GM08714 (cell line): ENCODE results near the gene PRXL2A.
"Not testable (repeated sequence)": the region's sequence is repeated elsewhere in the genome, so short reads cannot be mapped to it uniquely, and the experiment has no call there.

Source experiments
- H3K4me3 ChIP-seq: fragments of 200-500 bp; sonication (Bioruptor generic); 2 replicates; pipeline ENCODE4 v1.5.1; 2014; ENCODE audit warnings: mild to moderate bottlenecking, low read length, inconsistent platforms
- ZNF274 ChIP-seq: IDR thresholded peaks from 2 replicates; pipeline ENCODE4 v1.6.1; 2012; ENCODE audit warnings: mild to moderate bottlenecking, low read depth, low read length

The PRXL2A gene

GRCh38 chr10:80474597-80474910 is 66.2 kb downstream of the PRXL2A start:
- no peak overlapping the region for H3K4me3 ChIP-seq
- no peak for TF ChIP-seq ZNF274

GRCh38 chr10:80474941-80475340 is 66.6 kb downstream of the PRXL2A start:
- no peak overlapping the region for H3K4me3 ChIP-seq
- no peak for TF ChIP-seq ZNF274

GRCh38 chr10:80475641-80476040 is 67.3 kb downstream of the PRXL2A start:
- not testable (repeated sequence) for H3K4me3 ChIP-seq

- no peak overlapping the region for H3K4me3 ChIP-seq
- TF ChIP-seq ZNF274: no peak
These were observed 68.3 kb downstream of the PRXL2A start for GRCh38 chr10:80476685-80477084.

- no peak for TF ChIP-seq ZNF274
- H3K4me3 ChIP-seq: no peak overlapping the region
These were observed 69.5 kb downstream of the PRXL2A start for GRCh38 chr10:80477813-80478212.

GRCh38 chr10:80480373-80480772 is 72.0 kb downstream of the PRXL2A start:
- H3K4me3 ChIP-seq: not testable (repeated sequence)

- no peak overlapping the region for H3K4me3 ChIP-seq
- no peak for TF ChIP-seq ZNF274
These were observed 72.5 kb downstream of the PRXL2A start for GRCh38 chr10:80480852-80481251.

GRCh38 chr10:80484243-80484642 is 75.9 kb downstream of the PRXL2A start:
- no peak overlapping the region for H3K4me3 ChIP-seq
- TF ChIP-seq ZNF274: no peak

- TF ChIP-seq ZNF274: no peak
- H3K4me3 ChIP-seq: no peak overlapping the region
These were observed 76.3 kb downstream of the PRXL2A start for GRCh38 chr10:80484676-80485075.

- no peak for TF ChIP-seq ZNF274
- no peak overlapping the region for H3K4me3 ChIP-seq
These were observed 77.0 kb downstream of the PRXL2A start for GRCh38 chr10:80485076-80485945.

GRCh38 chr10:80485946-80486764 is 77.8 kb downstream of the PRXL2A start:
- H3K4me3 ChIP-seq: no peak overlapping the region
- no peak for TF ChIP-seq ZNF274
